Activated naive CD4-positive, alpha-beta T cell treated with anti-CD3 and anti-CD28 coated beads, Interleukin-2, amount 50 U/mL, for 72 hours (primary cell): ENCODE results near the gene ZDHHC11B. TPM values are rescaled to one million over a fixed set of nuclear protein-coding genes. Genes with fewer than 3 reads are reported as not detected.
"Not testable (repeated sequence)": the region's sequence is repeated elsewhere in the genome, so short reads cannot be mapped to it uniquely, and the experiment has no call there.

Source experiments
- ATAC-seq, 2 donors: fragments of 150-1000 bp; cut with Tn5 transposase; 2 replicates each; pipeline ENCODE4 v1.10.0; 2021; ENCODE audit warnings: mild to moderate bottlenecking in 2 of 2, moderate library complexity in 2 of 2
- DNase-seq, 2 donors: peaks; one replicate each; pipeline ENCODE4 v3.0.0; 2021 to 2022; ENCODE audit warnings: low spot score in 2 of 2
- H3K27ac Mint-ChIP-seq, 2 donors: one replicate each; pipeline ENCODE4 v1.8.0; 2022; ENCODE audit warnings: mild to moderate bottlenecking in 2 of 2, mixed read lengths in 2 of 2
- H3K36me3 Mint-ChIP-seq, 2 donors: one replicate each; pipeline ENCODE4 v1.8.0; 2022; ENCODE audit warnings: mixed read lengths in 2 of 2
- H3K9me3 Mint-ChIP-seq, 2 donors: one replicate each; pipeline ENCODE4 v1.8.0; 2022; ENCODE audit warnings: mixed read lengths in 2 of 2
- total RNA-seq, 2 donors: library from RNA; stranded (reverse); gene quantifications; one replicate each; pipeline ENCODE4 v1.2.3, GENCODE V29; 2022

The ZDHHC11B gene
- total RNA-seq, 2 donors from 2014 or later = 1.4 TPM; not detected in 1

GRCh38 chr5:762996-763395, 21.5 kb downstream of the ZDHHC11B start:
- not testable (repeated sequence) for ATAC-seq, H3K36me3 Mint-ChIP-seq, H3K27ac Mint-ChIP-seq, H3K9me3 Mint-ChIP-seq, DNase-seq

GRCh38 chr5:761854-762710, 22.4 kb downstream of the ZDHHC11B start:
- H3K27ac Mint-ChIP-seq = peak overlapping the region in 1 of 2 donors; percentile 68
- no peaks in the 10 kb centered on the region for H3K9me3 Mint-ChIP-seq
- H3K36me3 Mint-ChIP-seq = no peaks in the 10 kb centered on the region
- ATAC-seq (no peak), DNase-seq (no peak)

GRCh38 chr5:761059-761771, 23.3 kb downstream of the ZDHHC11B start:
- H3K9me3 Mint-ChIP-seq = no peaks in the 10 kb centered on the region
- ATAC-seq (no peak), DNase-seq (peak in 1 of 2 donors; percentile 45)
- no peaks in the 10 kb centered on the region for H3K36me3 Mint-ChIP-seq
- H3K27ac Mint-ChIP-seq = peak overlapping the region in 1 of 2 donors; percentile 68

- DNase-seq = peak in 1 of 2 donors; percentile 49
- Mint-ChIP-seq H3K9me3 (no peaks in the 10 kb centered on the region), H3K36me3 (no peaks in the 10 kb centered on the region), H3K27ac (no peak overlapping the region)
- ATAC-seq = no peak
Observed at GRCh38 chr5:760363-761058, 24.0 kb downstream of the ZDHHC11B start.

GRCh38 chr5:759781-760362, 24.7 kb downstream of the ZDHHC11B start:
- Mint-ChIP-seq H3K36me3 (no peaks in the 10 kb centered on the region), H3K27ac (no peak overlapping the region), H3K9me3 (no peaks in the 10 kb centered on the region)
- DNase-seq (peak in 1 of 2 donors; percentile 38), ATAC-seq (no peak)

- peak overlapping the region in 1 of 2 donors; percentile 54 for H3K27ac Mint-ChIP-seq
- ATAC-seq = peak; percentile 19 to 80
- H3K9me3 Mint-ChIP-seq = no peaks in the 10 kb centered on the region
- no peaks in the 10 kb centered on the region for H3K36me3 Mint-ChIP-seq
- peak in 1 of 2 donors; percentile 51 for DNase-seq
Observed at GRCh38 chr5:759111-759751, 25.3 kb downstream of the ZDHHC11B start.

- no peaks in the 10 kb centered on the region for H3K36me3 Mint-ChIP-seq
- peak overlapping the region in 1 of 2 donors; percentile 54 for H3K27ac Mint-ChIP-seq
- no peak for ATAC-seq
- DNase-seq = no peak
- no peaks in the 10 kb centered on the region for H3K9me3 Mint-ChIP-seq
Observed at GRCh38 chr5:758698-759053, 25.9 kb downstream of the ZDHHC11B start.

GRCh38 chr5:757931-758697, 26.4 kb downstream of the ZDHHC11B start:
- H3K9me3 Mint-ChIP-seq = no peaks in the 10 kb centered on the region
- DNase-seq (peak in 1 of 2 donors; percentile 54), ATAC-seq (peak in 1 of 2 donors; percentile 52)
- H3K36me3 Mint-ChIP-seq = no peaks in the 10 kb centered on the region
- no peak overlapping the region for H3K27ac Mint-ChIP-seq

- H3K27ac Mint-ChIP-seq = no peak overlapping the region
- no peaks in the 10 kb centered on the region for H3K9me3 Mint-ChIP-seq
- H3K36me3 Mint-ChIP-seq = no peaks in the 10 kb centered on the region
- ATAC-seq (no peak), DNase-seq (peak in 1 of 2 donors; percentile 52)
Observed at GRCh38 chr5:757346-757930, 27.1 kb downstream of the ZDHHC11B start.

GRCh38 chr5:756865-757345, 27.6 kb downstream of the ZDHHC11B start:
- DNase-seq (peak in 1 of 2 donors; percentile 53), ATAC-seq (no peak)
- H3K9me3 Mint-ChIP-seq = no peaks in the 10 kb centered on the region
- no peak overlapping the region for H3K27ac Mint-ChIP-seq
- no peaks in the 10 kb centered on the region for H3K36me3 Mint-ChIP-seq

GRCh38 chr5:756171-756570, 28.4 kb downstream of the ZDHHC11B start:
- no peak overlapping the region for H3K27ac Mint-ChIP-seq
- no peaks in the 10 kb centered on the region for H3K9me3 Mint-ChIP-seq
- H3K36me3 Mint-ChIP-seq = no peaks in the 10 kb centered on the region
- ATAC-seq (no peak), DNase-seq (no peak)

GRCh38 chr5:754143-754632, 30.3 kb downstream of the ZDHHC11B start:
- H3K27ac Mint-ChIP-seq = peak overlapping the region in 1 of 2 donors; percentile 21
- not testable (repeated sequence) for H3K9me3 Mint-ChIP-seq, H3K36me3 Mint-ChIP-seq
- DNase-seq (peak in 1 of 2 donors; percentile 75), ATAC-seq (peak in 1 of 2 donors; percentile 67)

GRCh38 chr5:753567-754142, 30.9 kb downstream of the ZDHHC11B start:
- peak; percentile 23 to 84 for ATAC-seq
- peak in 1 of 2 donors; percentile 42 for DNase-seq
- H3K9me3 Mint-ChIP-seq, H3K36me3 Mint-ChIP-seq: not testable (repeated sequence)
- peak overlapping the region in 1 of 2 donors; percentile 21 for H3K27ac Mint-ChIP-seq

GRCh38 chr5:752532-753115, 31.9 kb downstream of the ZDHHC11B start:
- not testable (repeated sequence) for H3K27ac Mint-ChIP-seq, ATAC-seq, DNase-seq, H3K9me3 Mint-ChIP-seq, H3K36me3 Mint-ChIP-seq
